Left kidney (tissue), 2 donors: ENCODE results near the gene ST8SIA1. TPM values are rescaled to one million over a fixed set of nuclear protein-coding genes. Genes with fewer than 3 reads are reported as not detected.
"Not testable (repeated sequence)": the region's sequence is repeated elsewhere in the genome, so short reads cannot be mapped to it uniquely, and the experiment has no call there.

Experiments used
- DNase-seq: peaks from one replicate; pipeline ENCODE4 v3.0.0-alpha.2; 2013
- polyA plus RNA-seq: library from polyadenylated mRNA; unstranded; fragments of 120-200 nt; gene quantifications from one replicate; pipeline ENCODE4 v1.2.1, GENCODE V29; 2013; ENCODE audit not compliant: insufficient read length

Gene ST8SIA1
- polyA plus RNA-seq, 1 donor = 8.5 TPM

GRCh38 chr12:22164139-22164538, 170.4 kb downstream of the ST8SIA1 start:
- DNase-seq = no peak

GRCh38 chr12:22163594-22163993, 170.9 kb downstream of the ST8SIA1 start:
- no peak for DNase-seq

- no peak for DNase-seq
Observed at GRCh38 chr12:22160396-22161003, 174.0 kb downstream of the ST8SIA1 start.

- DNase-seq = not testable (repeated sequence)
Observed at GRCh38 chr12:22149286-22149685, 185.2 kb downstream of the ST8SIA1 start.

- not testable (repeated sequence) for DNase-seq
Observed at GRCh38 chr12:22146686-22147085, 187.8 kb downstream of the ST8SIA1 start.

Other genes starting within 250 kb of the ST8SIA1 start
- 110 TPM for gene C2CD5, start 209.8 kb upstream of the ST8SIA1 start, polyA plus RNA-seq